Measurements from ENCODE around the gene BEST3. TPM values are rescaled to one million over a fixed set of nuclear protein-coding genes. Genes with fewer than 3 reads are reported as not detected.
A peak's percentile ranks its signal among the peaks of the same experiment; 100 is the strongest.

The BEST3 gene
- total RNA-seq, 2 experiments from 2014 or later: not detected

- no peaks in the 10 kb centered on the region for H3K36me3 Mint-ChIP-seq (ENCODE audit: low read depth)
- no peaks in the 10 kb centered on the region for H3K4me1 Mint-ChIP-seq
- ChIA-PET CTCF (interaction anchor here (1.7 kb wide), 1 partner anchor 16 kb away, joined by 4 read pairs; no protein-coding TSS in a partner anchor), POLR2A (no interaction called here)
- no peak overlapping the region for H3K4me3 Mint-ChIP-seq
- no peak for DNase-seq
- H3K27ac Mint-ChIP-seq: no peak overlapping the region
- peaks cover 15% of the 10 kb centered on the region for H3K27me3 Mint-ChIP-seq
- H3K9me3 Mint-ChIP-seq: no peaks in the 10 kb centered on the region
These were observed 43.3 kb downstream of the BEST3 start for GRCh38 chr12:69655616-69656340.

GRCh38 chr12:69653703-69654102, 45.4 kb downstream of the BEST3 start:
- POLR2A ChIA-PET: no interaction called here
- CTCF ChIA-PET: no interaction called here

GRCh38 chr12:69651922-69652321, 47.2 kb downstream of the BEST3 start:
- no peak overlapping the region for H3K4me3 Mint-ChIP-seq
- H3K9me3 Mint-ChIP-seq: no peaks in the 10 kb centered on the region
- DNase-seq: no peak
- H3K36me3 Mint-ChIP-seq (ENCODE audit: low read depth): no peaks in the 10 kb centered on the region
- no peaks in the 10 kb centered on the region for H3K4me1 Mint-ChIP-seq
- no peak overlapping the region for H3K27ac Mint-ChIP-seq
- peaks cover 14% of the 10 kb centered on the region for H3K27me3 Mint-ChIP-seq
- ChIA-PET POLR2A (no interaction called here), CTCF (interaction anchor here (1.8 kb wide), 1 partner anchor 13 kb away, joined by 6 read pairs; no protein-coding TSS in a partner anchor)

More at GRCh38 chr12:69653703-69654102, 45.4 kb downstream of the BEST3 start:
- DNase-seq: no peak
- no peaks in the 10 kb centered on the region for H3K9me3 Mint-ChIP-seq
- peaks cover 14% of the 10 kb centered on the region for H3K27me3 Mint-ChIP-seq
- no peak overlapping the region for H3K27ac Mint-ChIP-seq
- H3K36me3 Mint-ChIP-seq (ENCODE audit: low read depth): no peaks in the 10 kb centered on the region
- no peaks in the 10 kb centered on the region for H3K4me1 Mint-ChIP-seq
- H3K4me3 Mint-ChIP-seq: no peak overlapping the region

DNA sequence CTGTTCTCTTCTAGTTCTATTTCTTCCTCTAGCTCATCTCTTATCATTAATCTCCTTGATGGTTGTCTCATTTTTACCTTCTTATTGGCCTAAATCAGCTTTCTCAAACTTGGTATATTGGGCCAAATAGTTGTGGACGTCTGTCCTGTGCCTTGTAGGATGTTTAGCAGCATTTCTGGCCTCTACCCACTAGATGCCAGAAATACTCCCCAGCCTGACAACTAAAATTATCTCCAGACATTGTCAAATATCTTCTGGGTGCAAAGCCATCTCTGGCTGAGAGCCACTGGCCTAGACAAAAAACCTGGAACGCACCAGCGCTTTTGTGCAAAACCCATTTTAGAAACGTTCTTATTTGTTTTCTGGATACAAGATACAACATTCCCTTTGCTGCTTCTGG, 49.6 kb downstream of the BEST3 start:
- POLR2A ChIA-PET: no interaction called here
- no peak for DNase-seq
- no peaks in the 10 kb centered on the region for H3K36me3 Mint-ChIP-seq (ENCODE audit: low read depth)
- H3K4me1 Mint-ChIP-seq: no peaks in the 10 kb centered on the region
- peaks cover 19% of the 10 kb centered on the region for H3K27me3 Mint-ChIP-seq
- no peak overlapping the region for H3K4me3 Mint-ChIP-seq
- no peaks in the 10 kb centered on the region for H3K9me3 Mint-ChIP-seq
- CTCF ChIA-PET: interaction anchor here (1.4 kb wide), 1 partner anchor 9 kb away, joined by 9 read pairs; no protein-coding TSS in a partner anchor
- H3K27ac Mint-ChIP-seq: no peak overlapping the region

- no peak overlapping the region for H3K27ac Mint-ChIP-seq
- no peaks in the 10 kb centered on the region for H3K4me1 Mint-ChIP-seq
- POLR2A ChIA-PET: no interaction called here
- no peak overlapping the region for H3K4me3 Mint-ChIP-seq
- CTCF ChIA-PET: no interaction called here
- no peaks in the 10 kb centered on the region for H3K36me3 Mint-ChIP-seq (ENCODE audit: low read depth)
- H3K27me3 Mint-ChIP-seq: peaks cover 19% of the 10 kb centered on the region
- no peaks in the 10 kb centered on the region for H3K9me3 Mint-ChIP-seq
- DNase-seq: no peak
These were observed 50.6 kb downstream of the BEST3 start for GRCh38 chr12:69648476-69648875.

DNA sequence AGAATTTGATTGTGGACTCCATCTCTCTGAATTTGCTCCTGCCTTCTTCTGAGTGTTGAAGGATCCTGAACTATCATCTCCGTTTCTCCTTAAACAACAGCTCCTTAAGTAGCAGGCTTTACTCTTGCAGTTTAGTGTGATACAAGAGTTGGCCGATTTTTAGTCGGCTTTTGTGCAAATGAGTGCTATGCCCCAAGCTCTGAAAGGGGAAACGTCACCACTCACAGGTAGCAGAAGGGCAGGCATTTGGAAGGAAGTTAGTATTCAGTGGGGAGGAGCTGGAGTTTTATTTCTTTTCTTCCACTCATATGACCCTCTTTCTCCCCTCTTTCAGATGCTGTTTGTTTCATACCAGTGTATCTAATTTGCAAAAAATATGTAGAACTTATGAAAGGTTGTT, 51.9 kb downstream of the BEST3 start:
- DNase-seq: no peak
- Mint-ChIP-seq H3K9me3 (no peaks in the 10 kb centered on the region), H3K4me3 (no peak overlapping the region), H3K36me3 (ENCODE audit: low read depth) (no peaks in the 10 kb centered on the region), H3K27ac (no peak overlapping the region), H3K4me1 (no peaks in the 10 kb centered on the region), H3K27me3 (peaks cover 19% of the 10 kb centered on the region)
- ChIA-PET POLR2A (no interaction called here), CTCF (no interaction called here)

DNA sequence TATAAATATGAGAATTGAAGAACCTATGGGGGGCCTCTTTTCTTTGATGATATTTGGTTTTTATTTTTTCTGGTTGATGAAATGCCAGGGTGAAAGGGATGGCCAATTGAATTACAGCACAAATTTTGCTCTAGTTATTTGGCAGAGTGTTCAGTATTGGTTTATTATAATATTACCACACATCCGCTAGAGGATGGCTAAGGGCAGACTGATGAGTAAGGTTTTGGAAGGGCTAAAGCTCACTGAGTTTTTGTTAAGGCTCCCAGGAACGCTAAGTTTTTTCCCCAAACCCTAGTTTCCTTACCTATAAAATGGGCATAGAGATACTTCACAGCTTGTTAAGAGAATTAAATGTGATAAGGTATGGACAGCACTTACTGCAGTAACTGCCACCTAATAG, 54.1 kb downstream of the BEST3 start:
- ChIA-PET POLR2A (no interaction called here), CTCF (no interaction called here)
- Mint-ChIP-seq H3K27me3 (peaks cover 11% of the 10 kb centered on the region), H3K9me3 (no peaks in the 10 kb centered on the region), H3K4me3 (no peak overlapping the region), H3K27ac (no peak overlapping the region), H3K4me1 (no peaks in the 10 kb centered on the region), H3K36me3 (ENCODE audit: low read depth) (no peaks in the 10 kb centered on the region)
- DNase-seq: no peak

DNA sequence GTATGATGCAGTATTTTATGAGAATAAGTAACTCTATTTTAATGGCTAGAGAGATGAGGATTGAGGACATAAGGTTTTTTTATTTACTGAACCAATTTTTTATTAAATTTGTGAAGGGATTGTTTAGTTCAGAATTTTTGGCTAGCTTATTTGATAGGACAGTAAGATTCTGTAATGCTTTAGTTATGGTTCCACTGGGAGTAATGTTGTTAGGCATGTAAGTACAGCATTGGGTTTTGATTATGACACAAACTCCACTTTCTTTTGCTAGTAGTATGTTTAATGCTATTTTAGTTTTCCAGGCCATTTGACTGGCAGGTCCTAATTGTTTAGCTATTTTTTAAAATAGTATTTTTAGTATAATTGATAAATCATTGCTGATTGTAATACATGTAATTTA, 54.6 kb downstream of the BEST3 start:
- no peaks in the 10 kb centered on the region for H3K4me1 Mint-ChIP-seq
- no peak overlapping the region for H3K4me3 Mint-ChIP-seq
- H3K9me3 Mint-ChIP-seq: no peaks in the 10 kb centered on the region
- CTCF ChIA-PET: no interaction called here
- no peak overlapping the region for H3K27ac Mint-ChIP-seq
- POLR2A ChIA-PET: no interaction called here
- DNase-seq: no peak
- no peaks in the 10 kb centered on the region for H3K36me3 Mint-ChIP-seq (ENCODE audit: low read depth)
- H3K27me3 Mint-ChIP-seq: peaks cover 11% of the 10 kb centered on the region

- no peak for DNase-seq
- POLR2A ChIA-PET: no interaction called here
- Mint-ChIP-seq H3K27ac (no peak overlapping the region), H3K4me3 (no peak overlapping the region), H3K27me3 (peaks cover 5% of the 10 kb centered on the region), H3K9me3 (no peaks in the 10 kb centered on the region), H3K36me3 (ENCODE audit: low read depth) (no peaks in the 10 kb centered on the region), H3K4me1 (no peaks in the 10 kb centered on the region)
- CTCF ChIA-PET: no interaction called here
These were observed 56.6 kb downstream of the BEST3 start for GRCh38 chr12:69642531-69642930.

DNA sequence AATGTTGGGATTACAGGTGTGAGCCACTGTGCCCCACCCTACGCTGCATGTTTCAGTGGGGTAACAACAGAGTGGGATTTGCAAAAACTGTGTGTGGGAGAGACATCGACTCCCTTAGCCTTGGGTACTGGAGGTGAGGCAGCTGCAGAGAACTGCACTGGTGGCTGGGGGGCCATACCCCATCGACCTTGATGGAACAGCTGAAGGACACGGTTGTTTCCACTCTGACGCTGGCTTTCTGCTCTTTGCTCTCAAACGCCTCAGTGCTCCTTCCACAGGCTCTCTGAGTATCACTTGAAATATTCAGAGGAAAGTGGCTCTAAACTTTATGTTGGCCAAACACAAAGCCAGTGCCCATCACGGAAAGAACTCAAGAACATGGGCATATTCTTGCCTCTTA, 57.6 kb downstream of the BEST3 start:
- no peak overlapping the region for H3K27ac Mint-ChIP-seq
- no peaks in the 10 kb centered on the region for H3K4me1 Mint-ChIP-seq
- CTCF ChIA-PET: interaction anchor here (0.9 kb wide), 1 partner anchor 284 kb away, joined by 6 read pairs; no protein-coding TSS in a partner anchor
- H3K27me3 Mint-ChIP-seq: peaks cover 5% of the 10 kb centered on the region
- POLR2A ChIA-PET: no interaction called here
- no peaks in the 10 kb centered on the region for H3K9me3 Mint-ChIP-seq
- H3K4me3 Mint-ChIP-seq: no peak overlapping the region
- no peak for DNase-seq
- no peaks in the 10 kb centered on the region for H3K36me3 Mint-ChIP-seq (ENCODE audit: low read depth)

DNA sequence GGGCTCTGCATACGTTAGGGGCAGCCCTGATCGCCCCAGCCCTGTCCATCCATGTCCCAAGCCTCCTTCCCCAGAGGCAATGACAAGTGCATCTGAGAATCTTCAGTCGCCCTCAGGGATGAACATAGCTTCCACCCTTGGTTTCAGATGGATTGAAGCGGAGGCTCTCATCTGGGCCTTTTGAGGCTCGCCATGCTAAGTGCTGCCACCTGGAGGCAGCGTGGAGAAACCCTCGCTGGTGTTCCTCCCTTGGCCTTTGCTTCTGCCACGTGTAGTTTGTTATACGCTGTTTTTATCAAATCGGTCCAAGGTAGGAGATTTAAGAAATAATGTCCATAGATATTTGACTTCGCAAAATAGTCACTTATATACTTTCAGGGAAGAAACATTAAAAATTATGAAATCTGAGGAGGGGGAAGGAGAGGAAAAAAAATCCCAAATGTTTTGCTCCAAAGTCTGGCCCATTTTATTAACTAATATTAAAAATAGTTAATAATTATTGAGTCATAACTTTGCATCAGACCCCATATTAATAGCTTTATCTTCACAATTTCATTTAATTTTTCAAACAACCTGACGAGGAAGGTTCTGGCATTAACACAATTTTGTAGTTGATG, 59.6 kb downstream of the BEST3 start:
- Mint-ChIP-seq H3K27ac (no peak overlapping the region), H3K4me1 (no peaks in the 10 kb centered on the region), H3K4me3 (no peak overlapping the region), H3K36me3 (ENCODE audit: low read depth) (no peaks in the 10 kb centered on the region), H3K9me3 (no peaks in the 10 kb centered on the region), H3K27me3 (no peaks in the 10 kb centered on the region)
- peak; percentile 66 for DNase-seq
- ChIA-PET POLR2A (no interaction called here), CTCF (interaction anchor here (0.6 to 3.1 kb wide), 30 partner anchors 10 to 810 kb away, joined by 3 to 46 read pairs (median 4); partner anchors contain the start of gene LRRC10)

DNA sequence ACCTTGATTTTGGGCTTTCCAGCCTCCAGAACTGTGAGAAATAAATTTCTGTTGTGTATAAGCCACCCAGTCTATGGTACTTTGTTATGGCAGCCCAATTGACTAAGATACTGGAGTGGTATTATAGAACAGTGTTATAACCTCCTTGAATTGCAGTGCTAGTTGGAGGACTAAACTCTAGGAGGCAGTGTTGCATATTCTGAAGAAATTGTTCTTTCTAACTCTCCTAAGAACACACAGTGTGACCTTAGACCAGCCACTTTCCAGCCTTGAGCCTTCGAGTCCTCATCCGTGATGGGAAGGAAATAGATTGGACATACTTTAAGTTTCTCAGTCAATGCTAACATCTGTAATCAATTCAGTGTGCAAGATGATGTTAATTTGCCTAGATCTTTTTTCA, 66.0 kb downstream of the BEST3 start:
- CTCF ChIA-PET: no interaction called here
- H3K27ac Mint-ChIP-seq: no peak overlapping the region
- H3K36me3 Mint-ChIP-seq (ENCODE audit: low read depth): no peaks in the 10 kb centered on the region
- H3K4me1 Mint-ChIP-seq: no peaks in the 10 kb centered on the region
- no peaks in the 10 kb centered on the region for H3K9me3 Mint-ChIP-seq
- H3K27me3 Mint-ChIP-seq: peaks cover 6% of the 10 kb centered on the region
- POLR2A ChIA-PET: no interaction called here
- no peak overlapping the region for H3K4me3 Mint-ChIP-seq
- no peak for DNase-seq

DNA sequence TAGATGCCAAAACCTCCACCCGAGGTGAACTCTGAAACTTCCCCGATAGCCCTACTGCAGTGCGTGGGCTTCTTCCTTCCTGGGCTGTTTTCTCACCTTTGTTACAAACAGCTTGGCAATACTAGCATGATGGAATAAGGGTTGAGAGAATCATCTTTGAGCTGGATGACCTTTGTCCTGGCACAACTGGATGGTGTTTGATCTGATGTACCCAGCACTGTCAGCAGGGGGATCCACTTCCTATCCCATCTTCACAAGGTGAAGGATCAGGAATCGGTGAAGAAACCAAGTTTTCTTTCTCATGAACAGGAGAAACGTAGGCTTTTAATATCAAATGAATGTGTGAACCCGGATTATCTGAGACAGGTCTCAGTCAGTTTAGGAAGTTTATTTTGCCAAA, 68.9 kb downstream of the BEST3 start:
- no peaks in the 10 kb centered on the region for H3K9me3 Mint-ChIP-seq
- no peak overlapping the region for H3K4me3 Mint-ChIP-seq
- POLR2A ChIA-PET: no interaction called here
- DNase-seq: no peak
- no peaks in the 10 kb centered on the region for H3K4me1 Mint-ChIP-seq
- no peak overlapping the region for H3K27ac Mint-ChIP-seq
- no peaks in the 10 kb centered on the region for H3K36me3 Mint-ChIP-seq (ENCODE audit: low read depth)
- H3K27me3 Mint-ChIP-seq: peaks cover 6% of the 10 kb centered on the region
- CTCF ChIA-PET: no interaction called here

- H3K4me3 Mint-ChIP-seq: no peak overlapping the region
- no peaks in the 10 kb centered on the region for H3K36me3 Mint-ChIP-seq (ENCODE audit: low read depth)
- ChIA-PET CTCF (interaction anchor here (0.8 kb wide), 1 partner anchor 11 kb away, joined by 3 read pairs; no protein-coding TSS in a partner anchor), POLR2A (no interaction called here)
- H3K4me1 Mint-ChIP-seq: no peaks in the 10 kb centered on the region
- H3K9me3 Mint-ChIP-seq: no peaks in the 10 kb centered on the region
- no peak overlapping the region for H3K27ac Mint-ChIP-seq
- no peak for DNase-seq
- H3K27me3 Mint-ChIP-seq: peaks cover 6% of the 10 kb centered on the region
These were observed 71.6 kb downstream of the BEST3 start for GRCh38 chr12:69627501-69627900.
